ENCODE measurements around the gene NMT1. TPM values are rescaled to one million over a fixed set of nuclear protein-coding genes. Genes with fewer than 3 reads are reported as not detected.

NMT1 gene
- total RNA-seq, 1 experiment from 2014 or later = 152 TPM

GRCh38 chr17:45114117-45114932 lies 53.2 kb downstream of the NMT1 start:
- Mint-ChIP-seq H3K36me3 (no peaks in the 10 kb centered on the region), H3K4me1 (peaks cover 14% of the 10 kb centered on the region), H3K4me3 (no peak overlapping the region), H3K9me3 (no peaks in the 10 kb centered on the region), H3K27ac (0 out of 2 replicates have a peak overlapping the region, but pooled peaks have one; percentile 36), H3K27me3 (ENCODE audit: low read depth) (no peaks in the 10 kb centered on the region)
- no peak for TF ChIP-seq IRF1 (CRISPR knock-in tag; IDR thresholded peaks at IDR 0.05)
- TF ChIP-seq ZNF121 (CRISPR knock-in tag; IDR thresholded peaks at IDR 0.05) = no peak
- no peak for TF ChIP-seq HMGA2 (CRISPR knock-in tag; IDR thresholded peaks at IDR 0.05)
- no peak for TF ChIP-seq NR2C2 (CRISPR knock-in tag; IDR thresholded peaks at IDR 0.05)
- TF ChIP-seq ZNF232 (CRISPR knock-in tag; IDR thresholded peaks at IDR 0.05) = no peak
- TF ChIP-seq TCF7 (CRISPR knock-in tag; IDR thresholded peaks at IDR 0.05; ENCODE audit: low read depth) = no peak
- TF ChIP-seq ZNF532 (CRISPR knock-in tag; IDR thresholded peaks at IDR 0.05; ENCODE audit: borderline replicate concordance) = no peak
- no peak for TF ChIP-seq ZNF317 (CRISPR knock-in tag; IDR thresholded peaks at IDR 0.05; ENCODE audit: borderline replicate concordance, low read depth)
- no peak for TF ChIP-seq CBFB (CRISPR knock-in tag; IDR thresholded peaks at IDR 0.05; ENCODE audit: low read depth)
- TF ChIP-seq ZMAT4 (CRISPR knock-in tag; IDR thresholded peaks at IDR 0.05) = no peak
- TF ChIP-seq ERG (CRISPR knock-in tag; IDR thresholded peaks at IDR 0.05) = no peak
- TF ChIP-seq NFYB (CRISPR knock-in tag; conservative IDR thresholded peaks at IDR 0.05; ENCODE audit: low read depth) = no peak
- TF ChIP-seq AFF4 (CRISPR knock-in tag; IDR thresholded peaks at IDR 0.05; ENCODE audit: borderline replicate concordance) = no peak
- no peak for TF ChIP-seq KAT7 (CRISPR knock-in tag; IDR thresholded peaks at IDR 0.05; ENCODE audit: borderline replicate concordance)
- no peak for TF ChIP-seq ZBTB43 (CRISPR knock-in tag; IDR thresholded peaks at IDR 0.05)
- ChIA-PET POLR2A (no interaction called here), CTCF (interaction anchor here (0.5 to 3.0 kb wide), 5 partner anchors 9 to 104 kb away, joined by 3 to 24 read pairs (median 5); partner anchors contain the start of gene ACBD4)
- no peak; the same call in 1 of the 2 replicates for ATAC-seq
- no peak for DNase-seq (ENCODE audit: low spot score)
